ENCODE measurements around the gene YEATS4.
A peak's percentile ranks its signal among the peaks of the same experiment; 100 is the strongest.
"Not testable (repeated sequence)": the region's sequence is repeated elsewhere in the genome, so short reads cannot be mapped to it uniquely, and the experiment has no call there.

The YEATS4 gene

DNA sequence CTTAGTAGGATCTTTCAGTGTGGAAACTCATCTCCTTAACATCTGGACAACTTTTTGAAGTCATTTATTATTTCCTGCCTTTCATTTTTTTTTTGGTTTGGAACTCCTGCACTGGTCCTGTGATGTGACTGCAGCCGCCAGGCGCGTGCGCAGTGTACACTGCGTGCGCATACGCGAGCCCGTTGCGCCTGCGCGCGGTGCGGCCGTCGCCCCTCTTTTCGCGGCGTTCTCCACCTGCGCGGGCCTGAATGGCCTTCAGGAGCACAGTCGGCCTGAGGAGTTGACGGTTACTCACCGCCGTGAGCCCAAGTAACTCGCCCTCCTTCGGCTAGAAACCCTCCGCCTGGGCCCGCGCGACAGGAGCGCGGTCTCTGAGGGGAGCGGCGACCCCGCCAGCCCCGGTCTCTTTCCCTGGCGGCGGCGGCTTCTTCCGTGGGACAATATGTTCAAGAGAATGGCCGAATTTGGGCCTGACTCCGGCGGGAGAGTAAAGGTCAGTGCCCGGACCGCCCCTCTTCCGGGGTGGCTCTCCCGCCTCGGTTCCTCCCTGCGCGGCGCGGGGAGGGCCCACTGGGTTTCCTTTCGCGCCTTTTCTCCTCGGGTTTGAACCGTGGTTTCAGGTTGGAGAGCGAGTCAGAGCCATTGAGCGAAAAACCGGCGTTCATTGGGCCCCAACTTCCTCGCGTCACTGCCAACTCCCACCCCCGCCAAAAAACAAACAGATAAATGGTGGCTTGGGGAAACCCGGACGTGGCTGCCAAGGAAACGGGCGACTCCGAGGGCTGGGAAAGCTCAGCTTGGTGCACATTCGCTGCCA, at the start of gene YEATS4:
YEATS4 (plus strand) TSS at position 213 of the 817 bp plus-strand sequence; CDS start at position 443, 230 bp downstream.
- DNase-seq = peak; percentile 51 to 59

DNA sequence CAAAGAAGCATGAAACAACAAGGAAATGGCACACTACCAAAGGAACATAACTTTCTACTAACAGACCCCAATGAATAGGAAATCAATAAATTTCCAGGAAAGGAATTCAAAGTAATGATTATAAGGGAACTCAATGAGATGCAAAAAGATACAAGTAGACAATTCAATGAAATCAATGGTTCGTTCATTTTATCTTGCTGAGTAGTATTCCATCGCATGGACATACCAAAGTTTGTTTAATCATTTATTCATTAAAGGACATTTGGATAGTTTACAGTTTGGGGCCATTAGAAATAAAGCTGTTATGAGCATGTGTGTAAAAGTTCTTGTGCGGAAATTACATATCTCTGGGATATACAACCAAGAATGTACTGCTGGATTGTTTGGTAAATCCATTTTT, 46.3 kb upstream of the YEATS4 start:
- DNase-seq = no peak

- not testable (repeated sequence) for DNase-seq
These were observed 42.8 kb upstream of the YEATS4 start for GRCh38 chr12:69316784-69317183.

- not testable (repeated sequence) for DNase-seq
These were observed 42.3 kb upstream of the YEATS4 start for GRCh38 chr12:69317233-69317632.

- DNase-seq = no peak
These were observed 41.3 kb upstream of the YEATS4 start for GRCh38 chr12:69318225-69318624.

GRCh38 chr12:69321351-69321750, 38.2 kb upstream of the YEATS4 start:
- DNase-seq = no peak

GRCh38 chr12:69324797-69325466, 34.6 kb upstream of the YEATS4 start:
- DNase-seq = no peak

DNA sequence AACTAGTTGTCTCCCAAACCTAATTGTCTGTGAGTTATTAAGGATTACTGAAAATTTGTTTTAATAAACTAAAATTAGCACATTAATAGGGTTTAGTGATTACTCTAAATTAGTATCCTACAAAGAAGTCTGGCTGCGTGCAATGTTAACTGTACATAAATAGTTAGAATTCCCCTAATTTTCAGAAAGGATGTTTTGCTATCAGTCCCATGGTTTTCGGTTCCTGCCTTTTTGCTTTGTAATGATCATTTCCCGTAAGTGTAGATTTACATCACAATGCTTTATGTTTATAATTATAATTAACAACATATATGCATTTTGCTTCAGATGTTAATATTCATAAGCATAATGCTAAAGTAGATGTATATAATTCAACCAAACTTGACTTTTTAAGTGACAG, 31.1 kb upstream of the YEATS4 start:
- no peak for DNase-seq

DNA sequence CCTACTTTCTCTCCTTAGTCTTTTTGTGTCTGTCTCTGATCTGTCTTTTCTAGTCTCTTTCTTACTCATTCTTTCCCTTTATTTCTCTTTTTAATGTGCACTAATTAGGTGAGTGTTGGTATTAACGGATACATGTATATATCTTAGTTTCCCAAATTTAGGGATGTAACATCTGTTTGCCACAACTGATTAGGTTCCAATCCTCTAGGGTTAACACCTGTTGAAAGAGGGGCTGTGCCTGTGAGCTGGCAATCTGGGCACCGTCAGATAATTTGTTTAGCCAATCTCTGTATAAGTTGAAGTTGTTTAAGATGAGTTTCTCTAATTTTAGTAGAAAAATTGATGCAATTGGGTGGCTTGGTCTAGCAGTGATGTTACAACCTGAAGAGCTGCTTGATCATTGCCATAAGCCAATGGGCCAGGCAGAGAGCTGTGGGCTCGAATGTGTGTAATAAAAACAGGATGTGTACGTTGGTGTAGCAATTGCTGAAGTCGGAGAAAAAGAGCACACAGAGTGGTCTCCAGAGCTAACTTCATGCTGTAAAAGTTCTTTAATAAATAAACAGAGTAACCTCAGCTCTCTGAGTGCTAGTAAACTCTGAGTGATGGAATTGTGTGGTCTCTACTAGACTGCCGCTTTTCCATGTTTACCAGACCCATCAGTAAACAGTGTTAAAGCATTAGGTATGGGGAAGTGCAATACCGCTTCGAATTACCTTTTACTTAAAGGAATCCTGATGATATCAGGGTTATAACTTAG, 29.7 kb upstream of the YEATS4 start:
- DNase-seq = no peak

GRCh38 chr12:69330475-69331473, 28.8 kb upstream of the YEATS4 start:
- DNase-seq = no peak

- DNase-seq = no peak
These were observed 28.0 kb upstream of the YEATS4 start for GRCh38 chr12:69331519-69331908.

GRCh38 chr12:69331909-69332684, 27.4 kb upstream of the YEATS4 start:
- DNase-seq = no peak

GRCh38 chr12:69332815-69333358, 26.7 kb upstream of the YEATS4 start:
- DNase-seq = no peak

DNA sequence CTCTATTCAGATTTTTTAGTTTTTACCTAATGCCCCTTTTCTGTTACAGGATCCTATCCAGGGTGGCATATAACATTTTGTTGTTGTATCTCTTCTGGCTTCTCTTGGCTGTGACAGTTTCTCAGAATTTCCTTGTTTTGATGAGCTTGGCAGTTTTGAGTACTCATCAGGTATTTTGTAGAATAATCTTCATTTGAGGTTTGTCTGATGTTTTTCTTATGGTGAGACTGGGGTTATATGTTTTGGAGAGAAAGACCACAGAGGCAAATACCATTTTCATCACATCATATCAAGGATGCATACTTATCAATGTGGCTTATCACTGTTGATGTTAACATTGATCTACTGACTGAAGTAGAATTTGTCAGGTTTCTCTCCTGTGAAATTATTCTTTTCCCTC, 25.4 kb upstream of the YEATS4 start:
- DNase-seq = no peak

- DNase-seq = no peak
These were observed 22.0 kb upstream of the YEATS4 start for GRCh38 chr12:69337311-69338090.

GRCh38 chr12:69338120-69338859, 21.3 kb upstream of the YEATS4 start:
- no peak for DNase-seq

DNA sequence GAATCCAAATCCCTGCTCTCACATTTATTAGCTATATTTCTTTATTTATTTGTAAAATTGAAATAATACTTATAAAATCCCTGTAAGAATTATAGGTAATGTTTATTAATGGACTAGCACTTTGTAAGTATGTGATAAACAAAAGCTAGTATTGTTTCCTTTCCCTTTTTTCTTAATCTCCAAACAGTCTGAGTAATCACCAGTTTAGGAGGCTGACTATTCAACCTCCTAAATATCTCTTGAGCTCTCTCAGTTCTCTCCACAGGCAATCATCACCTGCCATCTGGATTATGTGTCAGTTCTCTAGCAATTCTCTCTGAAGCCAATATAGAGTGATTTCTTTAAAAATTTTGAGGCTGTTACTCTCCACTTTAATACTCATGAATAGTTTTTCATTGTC, 20.6 kb upstream of the YEATS4 start:
- DNase-seq = no peak

DNA sequence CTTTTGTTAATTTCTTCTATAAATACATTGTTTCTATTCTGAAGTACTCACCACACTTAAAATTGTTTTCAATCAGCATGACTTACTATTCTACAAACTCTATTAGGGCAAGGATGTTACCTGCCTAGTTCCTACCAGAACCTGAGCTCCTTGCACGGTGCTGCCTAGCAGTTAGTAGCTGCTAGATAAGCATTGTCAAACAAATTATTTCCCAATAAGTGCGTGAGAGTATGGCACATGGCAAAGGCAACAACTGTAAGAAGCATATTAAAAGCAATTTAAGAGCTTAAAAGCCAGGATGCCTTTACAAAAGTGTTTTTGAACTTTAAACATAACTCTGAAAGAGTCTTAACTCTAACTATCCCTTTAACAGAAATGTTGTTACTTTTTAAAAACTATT, 19.5 kb upstream of the YEATS4 start:
- DNase-seq = no peak

- no peak for DNase-seq
These were observed 18.2 kb upstream of the YEATS4 start for GRCh38 chr12:69341328-69341727.

GRCh38 chr12:69342421-69342820, 17.1 kb upstream of the YEATS4 start:
- no peak for DNase-seq
